ENCODE measurements around the gene TENT5C.

DNA sequence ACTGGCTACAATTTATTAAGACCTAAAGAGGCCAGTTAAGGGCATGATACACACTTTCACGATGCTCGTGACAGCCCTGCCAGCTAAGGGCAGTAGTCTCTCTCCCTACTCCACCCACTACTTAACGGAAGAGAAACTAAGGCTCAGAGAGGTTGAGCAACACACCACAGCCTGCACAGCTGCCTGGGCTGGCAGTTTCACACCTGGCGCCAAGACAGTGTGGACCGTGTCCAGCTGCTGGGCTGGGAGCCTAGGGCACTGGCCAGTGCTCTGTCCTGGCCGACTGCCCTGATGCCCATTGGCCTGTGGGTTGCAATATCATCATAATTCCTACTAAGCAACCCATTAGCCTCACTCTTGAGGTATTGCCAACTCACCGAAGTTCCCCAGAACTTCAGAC, 27.6 kb downstream of the TENT5C start:
- TF ChIP-seq MAFK (IDR thresholded peaks at IDR 0.05; ENCODE audit: low read depth, low read length), result no peak
- TF ChIP-seq, protein P1, sequence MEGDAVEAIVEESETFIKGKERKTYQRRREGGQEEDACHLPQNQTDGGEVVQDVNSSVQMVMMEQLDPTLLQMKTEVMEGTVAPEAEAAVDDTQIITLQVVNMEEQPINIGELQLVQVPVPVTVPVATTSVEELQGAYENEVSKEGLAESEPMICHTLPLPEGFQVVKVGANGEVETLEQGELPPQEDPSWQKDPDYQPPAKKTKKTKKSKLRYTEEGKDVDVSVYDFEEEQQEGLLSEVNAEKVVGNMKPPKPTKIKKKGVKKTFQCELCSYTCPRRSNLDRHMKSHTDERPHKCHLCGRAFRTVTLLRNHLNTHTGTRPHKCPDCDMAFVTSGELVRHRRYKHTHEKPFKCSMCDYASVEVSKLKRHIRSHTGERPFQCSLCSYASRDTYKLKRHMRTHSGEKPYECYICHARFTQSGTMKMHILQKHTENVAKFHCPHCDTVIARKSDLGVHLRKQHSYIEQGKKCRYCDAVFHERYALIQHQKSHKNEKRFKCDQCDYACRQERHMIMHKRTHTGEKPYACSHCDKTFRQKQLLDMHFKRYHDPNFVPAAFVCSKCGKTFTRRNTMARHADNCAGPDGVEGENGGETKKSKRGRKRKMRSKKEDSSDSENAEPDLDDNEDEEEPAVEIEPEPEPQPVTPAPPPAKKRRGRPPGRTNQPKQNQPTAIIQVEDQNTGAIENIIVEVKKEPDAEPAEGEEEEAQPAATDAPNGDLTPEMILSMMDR (IDR thresholded peaks at IDR 0.05; ENCODE audit: control extremely low read depth in 1 of 3, insufficient read depth in 1 of 3, low read depth in 1 of 3, low read length in 3 of 3), result no peak
- TF ChIP-seq KDM1A (IDR thresholded peaks at IDR 0.05; ENCODE audit: borderline replicate concordance, low read length), result no peak
- TF ChIP-seq EZH2 (IDR thresholded peaks at IDR 0.05; ENCODE audit: low read depth, low read length, severe bottlenecking), result no peak
- TF ChIP-seq POLR2AphosphoS5 (IDR thresholded peaks at IDR 0.05; ENCODE audit: low read depth, low read length), result no peak
- no peak for TF ChIP-seq HDAC6 (IDR thresholded peaks at IDR 0.05; ENCODE audit: low read depth, low read length)
- TF ChIP-seq RAD21 (IDR thresholded peaks at IDR 0.05 in 1 of 2, conservative IDR thresholded peaks at IDR 0.05 in 1 of 2; ENCODE audit: low read depth in 2 of 2, low read length in 2 of 2), result no peak
- no peak for TF ChIP-seq ZNF274 (IDR thresholded peaks at IDR 0.05; ENCODE audit: borderline replicate concordance, extremely low read depth, low read length)
